HTERT RPE-1 (cell line): Measurements from ENCODE around the gene PPP2R2B.
"Not testable (repeated sequence)": the region's sequence is repeated elsewhere in the genome, so short reads cannot be mapped to it uniquely, and the experiment has no call there.

Experiments used
- in situ Hi-C: fragments of 300-500 bp; cut with MboI; formaldehyde crosslinking; loops from 4 replicates; pipeline ENCODE4 v1.14.3; 2020; ENCODE audit warnings: low sequenced_read_pairs

Gene PPP2R2B

DNA sequence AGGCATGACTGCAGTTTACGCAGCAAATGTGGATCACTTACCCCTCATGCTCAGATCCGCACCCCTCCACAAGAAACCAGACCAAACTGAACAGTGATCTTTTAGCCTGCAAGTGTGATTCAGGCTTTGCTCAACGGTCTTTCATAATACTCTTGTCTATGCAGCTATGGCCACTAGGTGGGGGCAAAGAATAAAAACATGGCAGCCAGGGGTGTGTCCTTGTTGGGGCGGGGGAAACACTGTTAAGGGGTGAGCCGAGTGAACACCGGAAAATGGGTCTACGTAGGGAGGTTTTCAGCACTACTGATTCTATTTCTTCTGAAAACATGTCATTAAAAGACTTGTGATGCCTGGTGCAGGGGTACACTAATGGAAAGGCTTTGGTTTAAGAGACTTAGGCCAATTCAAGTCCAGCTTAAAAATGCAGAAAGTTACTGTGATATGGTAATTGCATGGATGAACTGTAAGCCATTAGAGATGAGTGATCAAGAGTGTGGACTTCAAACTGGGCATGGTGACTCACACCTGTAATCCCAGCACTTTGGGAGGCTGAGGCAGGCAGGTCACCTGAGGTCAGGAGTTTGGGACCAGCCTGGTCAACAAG is 312.7 kb downstream of the PPP2R2B start:
- in situ Hi-C loops = no loop called here

DNA sequence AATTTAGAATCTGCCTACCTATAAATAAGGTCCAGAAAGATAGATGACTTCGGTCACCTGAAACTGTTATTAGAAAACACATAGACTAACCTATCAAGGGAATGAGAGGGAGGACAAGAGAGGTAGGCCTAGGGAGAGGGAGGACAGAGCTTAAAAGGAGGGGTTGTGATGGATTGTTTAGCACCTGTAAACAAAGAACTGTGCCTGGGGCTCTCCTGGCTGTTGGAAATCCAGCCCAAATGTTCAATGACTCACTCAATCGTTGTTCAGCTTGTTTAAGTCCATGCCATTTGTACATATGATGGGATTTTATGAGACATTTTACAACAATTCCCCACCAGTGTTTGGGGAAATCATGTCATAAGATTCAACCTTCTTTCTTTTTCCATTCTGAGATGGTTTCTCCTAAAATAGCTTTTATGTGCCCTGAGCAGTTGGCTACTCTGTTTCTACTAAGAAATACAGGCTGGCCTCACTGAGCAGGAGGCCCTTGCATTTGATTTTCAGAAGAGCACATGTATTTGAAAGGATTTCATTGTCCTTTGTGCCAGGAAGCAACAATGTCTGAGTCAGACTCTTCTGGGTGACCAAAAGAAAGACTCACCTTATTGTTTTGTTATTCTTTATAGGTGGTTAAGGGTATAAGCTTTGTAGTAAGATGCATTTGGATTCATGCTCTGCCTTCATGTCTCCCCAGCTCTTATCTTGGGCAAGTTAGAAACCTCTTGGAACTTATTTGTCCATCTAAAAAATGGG is 314.4 kb downstream of the PPP2R2B start:
- in situ Hi-C loops = no loop called here

DNA sequence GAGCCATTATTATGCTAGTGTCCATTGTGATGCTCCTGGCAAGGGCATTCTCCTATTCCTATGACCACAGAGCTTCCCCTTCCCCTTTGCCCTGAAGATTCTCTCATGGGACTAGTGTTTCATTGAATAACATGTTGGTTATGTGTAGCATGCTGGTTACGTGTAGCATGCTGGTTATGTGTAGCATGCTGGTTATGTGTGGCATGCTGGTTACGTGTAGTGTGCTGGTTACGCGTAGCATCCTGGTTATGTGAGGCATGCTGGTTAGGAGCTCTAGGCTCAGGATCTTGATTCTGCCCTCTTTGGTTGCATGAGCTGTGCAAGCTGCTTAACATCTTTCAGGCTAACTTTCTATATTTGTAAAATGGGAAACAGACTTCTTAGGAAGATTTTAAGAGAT is 316.1 kb downstream of the PPP2R2B start:
- in situ Hi-C loops = no loop called here

DNA sequence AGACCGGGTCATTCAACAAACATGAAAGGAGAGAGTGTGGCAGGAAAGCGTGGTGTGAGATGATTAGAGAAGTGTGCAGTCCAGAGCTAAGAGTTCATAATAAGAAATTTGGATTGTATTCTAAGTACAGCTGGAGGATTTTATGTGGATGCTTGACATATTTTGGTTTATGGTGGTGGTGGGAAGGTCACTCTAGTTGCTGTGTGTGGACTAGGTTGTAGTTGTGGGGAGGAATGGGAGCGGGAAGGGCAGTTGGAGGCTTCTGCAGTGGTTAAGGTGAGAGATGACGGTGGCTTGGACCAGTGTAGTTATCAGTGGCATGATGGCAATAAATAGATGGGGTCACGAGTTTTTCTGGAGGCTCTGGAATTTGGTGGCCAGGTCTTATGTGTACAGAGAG is 316.8 kb downstream of the PPP2R2B start:
- in situ Hi-C loops = no loop called here

DNA sequence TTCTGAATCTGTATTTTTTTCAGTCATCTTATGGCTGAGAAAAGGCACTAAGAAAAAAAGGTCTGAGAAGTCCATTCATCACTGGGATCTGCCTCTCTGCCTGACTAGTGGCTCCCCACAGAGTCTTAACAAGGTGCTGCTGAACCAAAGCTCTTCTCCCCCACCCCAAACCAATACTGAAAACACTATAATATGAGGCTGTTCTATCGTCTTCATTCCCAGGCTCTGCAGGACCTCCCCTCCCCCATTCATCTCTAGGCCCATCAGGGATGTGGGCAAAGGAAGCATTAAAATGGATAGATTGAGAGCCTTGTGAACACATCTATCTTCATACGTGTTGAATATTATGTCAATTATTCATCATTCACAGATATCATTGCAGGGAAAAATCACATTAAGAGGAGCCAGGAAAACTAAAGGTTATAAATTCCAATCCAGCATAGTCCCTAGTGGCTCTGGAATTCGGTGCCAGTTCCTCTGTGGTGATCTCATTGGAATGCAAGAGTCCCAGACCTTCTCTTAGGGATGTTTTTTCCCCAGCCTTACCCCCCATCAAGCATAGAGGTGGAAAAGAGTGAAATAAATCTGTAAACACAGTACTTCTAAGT is 318.2 kb downstream of the PPP2R2B start:
- in situ Hi-C loops = no loop called here

DNA sequence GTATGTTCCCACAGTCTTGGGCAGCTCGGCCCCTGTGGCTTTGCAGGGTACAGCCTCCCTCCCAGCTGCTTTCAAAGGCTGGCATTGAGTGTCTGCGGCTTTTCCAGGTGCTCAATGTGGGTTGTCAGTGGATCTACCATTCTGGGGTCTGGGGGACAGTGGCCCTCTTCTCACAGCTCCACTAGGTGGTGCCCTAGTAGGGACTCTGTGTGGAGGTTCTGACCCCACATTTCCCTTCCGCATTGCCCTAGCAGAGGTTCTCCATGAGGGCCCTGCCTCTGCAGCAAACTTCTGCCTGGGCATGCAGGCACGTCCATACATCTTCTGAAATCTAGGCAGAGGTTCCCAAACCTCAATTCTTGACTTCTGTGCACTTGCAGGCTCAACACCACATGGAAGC is 321.7 kb downstream of the PPP2R2B start:
- in situ Hi-C loops = not testable (repeated sequence)

DNA sequence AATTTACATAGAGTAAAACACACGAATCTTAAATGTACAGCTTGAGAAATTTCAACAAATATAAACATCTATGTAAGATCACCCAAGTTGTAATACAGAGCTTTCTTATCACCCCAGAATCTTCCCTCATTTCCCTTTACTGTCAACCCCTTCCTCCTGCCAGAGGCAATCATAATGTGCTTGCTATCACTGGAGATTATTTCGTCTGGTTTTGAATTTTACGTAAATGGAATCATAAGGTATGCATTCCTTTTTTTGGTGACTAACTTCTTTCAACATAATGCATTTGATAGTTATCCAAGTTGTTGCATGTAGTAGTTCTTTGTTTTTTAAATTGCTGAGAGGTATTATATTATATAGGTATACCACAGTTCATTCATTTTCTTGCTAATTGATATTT is 325.1 kb downstream of the PPP2R2B start:
- in situ Hi-C loops = no loop called here

DNA sequence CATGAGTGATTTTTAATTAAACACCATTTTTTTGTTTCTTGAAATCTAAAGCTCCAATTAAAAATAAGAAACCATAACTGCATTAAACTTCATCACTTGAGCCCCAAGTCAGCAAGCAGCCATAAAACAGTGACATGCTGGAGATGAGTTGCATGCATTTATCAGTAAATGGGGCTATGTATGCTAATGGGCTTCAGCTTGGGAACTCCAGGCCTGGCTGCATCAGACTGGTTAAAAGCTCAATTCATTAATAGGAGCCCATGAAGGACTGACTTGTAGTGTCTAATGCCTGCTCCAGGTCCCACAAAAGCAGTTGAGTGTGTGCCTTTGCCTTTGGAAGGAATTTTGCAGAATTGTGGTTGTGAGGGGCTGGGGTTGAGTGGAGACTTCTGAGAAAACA is 328.9 kb downstream of the PPP2R2B start:
- in situ Hi-C loops = loop anchor here (25.0 kb wide), 1 partner anchor 413 kb away; no protein-coding TSS in a partner anchor

DNA sequence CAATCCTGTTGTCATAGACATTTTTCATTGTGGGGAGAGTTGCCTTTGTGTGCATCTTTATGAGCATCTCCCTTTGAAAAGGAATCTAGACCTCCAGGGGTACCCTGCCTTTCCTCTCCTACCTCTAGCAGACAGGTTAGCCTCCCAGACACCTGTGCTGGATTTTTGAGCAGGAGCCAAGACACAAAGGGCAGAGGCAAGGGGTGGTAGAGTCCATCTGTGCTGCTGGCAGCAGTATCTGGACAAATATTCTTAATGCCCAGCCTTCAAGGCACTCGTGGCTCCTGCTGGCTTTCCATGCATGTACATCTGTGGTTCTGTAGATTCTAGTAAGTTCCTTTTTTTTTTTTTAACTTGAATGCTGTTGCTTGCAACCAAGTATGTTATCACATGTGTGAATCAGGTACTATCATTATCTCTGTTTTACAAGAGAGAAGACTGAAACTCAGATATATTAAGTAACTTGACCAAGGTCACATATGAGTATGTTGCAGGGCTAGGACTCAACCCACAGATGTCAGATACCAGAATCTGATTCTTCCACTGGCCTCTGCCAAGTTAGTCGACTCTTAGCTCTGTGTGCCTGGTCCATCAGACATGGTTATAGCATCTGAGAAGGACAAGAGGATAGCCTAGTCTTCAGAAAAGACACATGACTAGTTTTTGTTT is 329.6 kb downstream of the PPP2R2B start:
- in situ Hi-C loops = loop anchor here (25.0 kb wide), 1 partner anchor 413 kb away; no protein-coding TSS in a partner anchor

DNA sequence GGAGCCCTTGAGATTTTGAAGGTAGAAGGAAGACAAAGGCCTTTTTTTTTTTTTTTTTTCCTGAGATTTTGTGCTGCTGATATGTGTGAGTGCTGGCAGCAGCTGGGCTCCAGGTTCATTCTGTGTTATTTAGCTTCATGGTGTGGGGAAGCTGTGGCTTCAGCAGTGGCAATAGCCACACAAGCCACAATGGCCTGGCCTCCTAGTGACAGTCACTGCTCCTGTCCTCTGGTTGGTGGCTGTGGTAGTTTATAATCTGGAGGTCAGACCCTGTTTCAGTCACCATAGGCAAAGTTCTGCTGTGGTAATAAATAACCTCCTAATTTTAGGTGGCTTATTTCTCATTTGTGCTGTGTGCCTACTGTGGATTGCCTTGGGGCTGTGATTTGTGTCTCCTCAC is 334.3 kb downstream of the PPP2R2B start:
- in situ Hi-C loops = loop anchor here (25.0 kb wide), 1 partner anchor 418 kb away; no protein-coding TSS in a partner anchor

DNA sequence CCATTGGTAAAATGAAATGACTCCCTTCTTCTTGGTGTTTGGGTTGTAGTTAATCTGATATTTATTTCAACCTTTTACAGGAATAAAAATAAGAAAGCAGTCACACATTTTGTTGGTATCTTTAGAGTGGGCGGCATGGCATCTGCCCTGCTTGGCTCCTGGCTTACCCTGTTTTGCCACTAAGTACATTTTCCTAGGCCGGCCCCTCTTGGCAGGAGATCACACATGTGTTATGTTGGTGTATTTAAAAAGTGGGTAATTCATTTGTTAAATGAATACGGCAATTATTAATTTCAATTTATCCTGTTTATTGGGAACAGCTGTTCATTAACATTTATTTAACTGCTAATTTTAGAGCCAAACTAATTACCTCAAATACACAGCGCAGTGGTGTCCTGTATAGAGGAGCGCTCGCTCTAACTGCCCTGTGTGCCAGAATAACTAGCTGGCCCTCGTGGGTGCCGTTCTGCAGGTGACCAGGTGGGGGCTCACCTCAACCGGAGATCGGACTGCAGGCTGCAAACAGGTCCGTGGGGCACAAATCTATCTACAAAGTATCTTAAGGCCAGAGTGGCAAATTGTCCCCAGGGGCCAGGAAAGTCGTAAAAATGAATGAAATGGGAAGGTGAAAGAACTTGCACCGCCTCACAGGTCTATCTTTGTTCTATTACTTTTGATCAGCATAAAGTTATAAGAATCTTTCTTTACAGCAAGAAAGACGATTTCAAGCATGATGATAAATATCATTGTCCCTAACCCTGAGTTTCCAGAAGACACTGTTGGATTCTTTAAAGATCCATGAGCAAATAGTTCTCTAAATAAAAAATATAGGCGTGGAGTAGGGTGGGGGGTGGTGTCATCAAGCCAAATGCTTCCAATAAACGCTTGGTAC is 336.4 kb downstream of the PPP2R2B start:
- in situ Hi-C loops = loop anchor here (25.0 kb wide), 1 partner anchor 420 kb away; no protein-coding TSS in a partner anchor

DNA sequence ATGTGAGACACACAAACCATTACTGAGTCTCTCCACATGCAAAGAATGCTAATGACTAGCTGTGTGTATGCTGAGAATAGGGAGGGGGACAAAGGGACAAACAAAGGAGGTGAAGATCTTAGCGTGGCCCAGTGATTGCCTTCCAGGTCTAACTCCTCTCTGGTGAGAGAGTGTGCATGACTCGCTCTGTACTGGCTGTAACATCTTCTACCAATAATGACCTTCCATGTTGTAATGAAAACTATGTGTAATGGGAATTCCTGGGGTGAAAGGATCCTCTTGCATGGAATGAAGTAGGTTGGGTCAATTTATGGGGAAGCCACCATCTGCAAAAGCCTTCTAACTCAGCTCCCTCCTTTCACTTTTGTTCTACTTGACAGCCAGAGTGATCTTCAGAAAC is 338.1 kb downstream of the PPP2R2B start:
- in situ Hi-C loops = loop anchor here (25.0 kb wide), 1 partner anchor 422 kb away; no protein-coding TSS in a partner anchor

DNA sequence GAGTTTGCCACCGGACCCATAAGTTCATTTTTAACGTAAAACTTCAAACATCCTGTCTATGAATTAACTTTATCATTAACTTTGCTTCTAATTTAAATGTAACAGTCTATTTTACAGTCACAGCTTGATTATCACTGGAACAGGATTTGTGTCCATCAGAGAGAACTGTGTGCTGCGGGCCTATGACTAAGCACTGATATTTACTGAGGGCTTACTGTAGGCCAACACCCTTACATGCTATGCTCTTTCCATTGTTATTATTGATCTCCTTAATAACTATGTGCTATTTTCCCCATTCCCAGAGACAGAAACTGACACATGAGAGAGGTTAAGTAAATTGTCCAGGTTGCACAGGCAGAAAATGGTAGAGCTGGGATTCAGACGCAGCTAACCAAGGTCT is 338.6 kb downstream of the PPP2R2B start:
- in situ Hi-C loops = loop anchor here (25.0 kb wide), 1 partner anchor 422 kb away; no protein-coding TSS in a partner anchor

DNA sequence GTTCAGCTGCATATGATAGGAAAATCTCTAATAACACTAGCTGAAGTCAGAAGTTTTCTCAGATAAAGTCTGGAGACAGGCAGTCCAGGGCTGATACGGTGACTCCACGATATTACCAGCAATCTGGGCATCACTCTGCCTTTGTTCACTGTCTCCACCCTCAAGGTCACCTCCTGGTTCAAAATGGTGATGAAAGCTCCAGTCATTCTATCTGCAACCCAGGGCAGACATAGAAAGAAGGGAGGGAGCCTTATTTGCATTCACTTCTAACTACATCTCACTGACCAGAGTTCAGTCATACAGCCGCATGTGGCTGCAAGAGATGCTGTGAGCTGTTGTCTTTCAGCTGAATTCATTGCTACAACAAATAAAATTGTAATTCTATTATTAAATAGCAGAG is 340.1 kb downstream of the PPP2R2B start:
- in situ Hi-C loops = loop anchor here (25.0 kb wide), 1 partner anchor 424 kb away; no protein-coding TSS in a partner anchor

DNA sequence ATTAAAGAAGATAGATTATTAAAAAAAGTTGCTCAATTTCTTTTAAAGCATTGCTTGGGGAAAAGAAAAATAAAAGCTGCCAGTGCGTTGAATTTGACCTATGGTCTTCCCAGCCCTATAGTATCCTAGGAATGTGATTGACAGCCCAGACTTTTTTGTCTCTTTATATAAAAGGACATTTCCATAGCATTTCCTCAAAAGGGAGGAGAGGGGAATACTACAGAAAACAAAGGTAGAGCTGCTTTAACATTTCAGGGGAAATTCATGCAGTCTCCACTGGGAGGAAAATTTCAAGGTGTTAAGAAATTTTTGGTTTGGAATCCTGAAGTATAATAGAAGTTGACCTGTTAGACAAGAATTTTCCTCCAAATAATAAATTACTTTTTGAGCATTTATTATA is 344.7 kb downstream of the PPP2R2B start:
- in situ Hi-C loops = loop anchor here (25.0 kb wide), 1 partner anchor 428 kb away; no protein-coding TSS in a partner anchor

DNA sequence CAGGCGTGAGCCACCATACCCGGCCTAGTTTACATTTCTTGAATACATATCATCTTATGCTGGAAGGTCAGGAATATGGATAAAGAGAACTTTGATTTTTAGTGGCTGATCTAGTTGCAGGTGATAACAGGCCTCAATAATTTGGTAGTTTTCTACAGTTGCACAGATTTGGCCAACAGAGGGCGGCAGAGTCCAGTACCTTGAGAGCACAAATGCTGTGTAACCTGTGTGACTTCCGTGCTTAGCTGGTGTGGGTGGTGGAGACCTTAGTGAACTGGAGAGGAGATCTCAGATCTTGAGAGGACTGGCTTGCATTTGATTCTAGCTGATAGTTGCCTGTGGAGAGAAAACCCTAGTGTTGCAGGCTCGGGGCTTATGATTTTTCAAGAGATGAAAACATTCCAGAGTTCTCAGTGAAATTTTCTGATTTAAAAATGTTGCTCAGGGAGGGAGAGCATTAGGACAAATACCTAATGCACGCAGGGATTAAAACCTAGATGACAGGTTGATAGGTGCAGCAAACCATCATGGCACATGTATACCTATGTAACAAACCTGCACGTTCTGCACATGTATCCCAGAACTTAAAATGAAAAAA is 345.2 kb downstream of the PPP2R2B start:
- in situ Hi-C loops = loop anchor here (25.0 kb wide), 1 partner anchor 429 kb away; no protein-coding TSS in a partner anchor
